Body of pancreas (tissue), 4 donors: ENCODE data around the gene FNTB.

Source experiments
- POLR2A ChIP-seq, 3 donors: fragments of 450-650 bp; IDR thresholded peaks; one replicate each; pipeline ENCODE4 v1.6.1; 2016; ENCODE audit warnings: antibody characterized with exemption in 3 of 3, mild to moderate bottlenecking in 2 of 3
- TF ChIP-seq, protein P1 (sequence below), 7 experiments: fragments of 450-650 bp in 4 of 7; fragments of 200-600 bp in 3 of 7; sonication (generic) in 3 of 7; IDR thresholded peaks; one replicate each; pipeline ENCODE4 v1.5.1; 2016 to 2019; ENCODE audit warnings: antibody characterized with exemption in 7 of 7

DNA sequence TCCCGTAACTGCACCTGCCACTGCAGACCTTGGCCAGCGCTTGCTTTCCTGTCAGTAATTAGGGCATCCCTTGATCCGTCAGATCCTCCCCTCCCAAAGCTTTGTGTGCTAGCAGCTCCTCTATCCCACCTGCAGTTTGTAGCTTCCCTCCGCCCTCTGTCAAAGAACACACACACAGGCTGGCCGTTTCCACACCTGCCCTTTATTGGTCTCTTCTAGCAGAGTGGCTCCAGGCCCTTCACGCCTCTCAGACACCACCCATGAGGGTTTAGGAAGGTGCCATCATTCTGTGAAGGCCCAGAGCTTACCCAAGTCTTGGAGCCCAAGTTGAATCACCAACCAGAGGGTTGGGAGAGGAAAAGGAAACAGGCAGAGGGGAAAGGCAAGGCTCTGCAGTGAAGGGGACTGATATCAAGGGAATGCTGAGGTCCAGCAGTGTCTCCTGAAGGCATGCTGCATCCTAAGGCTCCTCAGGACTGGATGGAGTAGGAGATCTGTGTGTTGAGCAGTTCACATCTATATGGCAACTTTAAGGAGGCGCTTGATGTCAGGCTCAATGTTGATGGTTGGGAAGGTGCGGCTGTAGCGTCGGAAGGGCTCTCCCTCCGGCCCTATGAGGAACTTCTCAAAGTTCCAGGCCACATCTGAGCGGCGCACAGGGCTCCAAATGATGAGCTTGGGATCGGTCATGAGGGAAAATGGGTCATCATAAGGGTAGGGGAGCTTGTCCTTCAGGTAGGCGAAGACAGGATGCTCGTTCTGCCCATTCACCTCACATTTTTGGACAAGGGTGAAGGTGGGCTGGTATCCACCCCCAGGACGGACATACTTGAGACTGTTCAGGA, 47.5 kb upstream of the FNTB start:
- TF ChIP-seq, protein P1, sequence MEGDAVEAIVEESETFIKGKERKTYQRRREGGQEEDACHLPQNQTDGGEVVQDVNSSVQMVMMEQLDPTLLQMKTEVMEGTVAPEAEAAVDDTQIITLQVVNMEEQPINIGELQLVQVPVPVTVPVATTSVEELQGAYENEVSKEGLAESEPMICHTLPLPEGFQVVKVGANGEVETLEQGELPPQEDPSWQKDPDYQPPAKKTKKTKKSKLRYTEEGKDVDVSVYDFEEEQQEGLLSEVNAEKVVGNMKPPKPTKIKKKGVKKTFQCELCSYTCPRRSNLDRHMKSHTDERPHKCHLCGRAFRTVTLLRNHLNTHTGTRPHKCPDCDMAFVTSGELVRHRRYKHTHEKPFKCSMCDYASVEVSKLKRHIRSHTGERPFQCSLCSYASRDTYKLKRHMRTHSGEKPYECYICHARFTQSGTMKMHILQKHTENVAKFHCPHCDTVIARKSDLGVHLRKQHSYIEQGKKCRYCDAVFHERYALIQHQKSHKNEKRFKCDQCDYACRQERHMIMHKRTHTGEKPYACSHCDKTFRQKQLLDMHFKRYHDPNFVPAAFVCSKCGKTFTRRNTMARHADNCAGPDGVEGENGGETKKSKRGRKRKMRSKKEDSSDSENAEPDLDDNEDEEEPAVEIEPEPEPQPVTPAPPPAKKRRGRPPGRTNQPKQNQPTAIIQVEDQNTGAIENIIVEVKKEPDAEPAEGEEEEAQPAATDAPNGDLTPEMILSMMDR (IDR thresholded peaks at IDR 0.05): no peak
- TF ChIP-seq POLR2A (IDR thresholded peaks at IDR 0.05): no peak
